Bronchial epithelial cell (primary cell): ENCODE data around the gene PSMA7. TPM values are rescaled to one million over a fixed set of nuclear protein-coding genes. Genes with fewer than 3 reads are reported as not detected.

Experiments used
- DNase-seq: peaks from one replicate; pipeline ENCODE4 v3.0.0-alpha.2; 2010; ENCODE audit warnings: low read depth
- FAIRE-seq: peaks from 2 replicates; lab custom pipeline; 2011; peaks lifted over from hg19 to GRCh38; lab: Jason Lieb, UNC
- H3K27me3 ChIP-seq: 2 replicates; pipeline ENCODE4 v1.5.1; 2011; ENCODE audit warnings: low read length; ENCODE audit not compliant: control insufficient read depth, insufficient read depth
- H3K36me3 ChIP-seq: 2 replicates; pipeline ENCODE4 v1.5.1; 2011; ENCODE audit warnings: low read length; ENCODE audit not compliant: control insufficient read depth, insufficient read depth
- H3K4me3 ChIP-seq: 2 replicates; pipeline ENCODE4 v1.5.1; 2011; ENCODE audit warnings: mild to moderate bottlenecking, low read depth, low read length, control low read depth
- total RNA-seq: library from RNA; depleted of rRNA; stranded (reverse); fragments of >200 nt; gene quantifications from 2 replicates; pipeline ENCODE4 v1.2.1, GENCODE V29; 2014
- TF ChIP-seq, protein P1 (sequence below): IDR thresholded peaks from 2 replicates; pipeline ENCODE4 v1.5.1; 2011; ENCODE audit warnings: mild to moderate bottlenecking, moderate library complexity, low read length, control low read depth, inconsistent platforms; ENCODE audit not compliant: insufficient read depth, severe bottlenecking

PSMA7 gene
- total RNA-seq, 1 donor from 2014 or later = 516 TPM

DNA sequence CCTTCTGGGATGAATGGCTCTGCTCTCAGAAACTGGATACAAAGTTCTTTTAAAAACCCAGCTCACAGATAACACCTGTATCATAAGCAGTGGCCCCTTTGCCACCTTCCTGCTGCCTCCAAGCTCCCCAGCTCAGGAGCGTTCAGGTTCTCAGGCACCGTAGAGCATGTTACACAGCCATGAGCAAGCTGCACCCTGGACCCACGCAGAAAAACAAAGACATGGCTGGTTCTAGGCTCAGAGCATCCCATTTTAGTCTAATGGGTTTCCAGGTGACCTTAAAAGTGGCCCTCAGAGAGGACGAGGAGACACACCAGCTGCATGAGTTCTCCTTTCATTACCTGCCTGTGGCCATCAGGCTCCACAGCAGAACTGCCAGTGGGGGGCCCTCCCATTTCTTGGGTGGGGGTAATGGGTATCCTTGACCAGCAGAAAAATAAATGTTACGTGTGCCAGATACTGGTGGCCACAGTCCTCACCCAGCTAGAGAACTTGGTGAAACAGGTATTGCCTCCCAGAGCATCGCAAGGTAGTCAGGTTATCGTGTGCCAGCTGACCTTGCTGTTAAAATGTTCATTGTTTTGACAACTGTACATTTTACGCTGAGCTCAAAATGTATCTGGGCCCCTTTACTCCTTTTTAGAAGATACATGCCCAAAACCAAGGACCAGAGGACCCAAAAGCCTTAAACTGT, 7.5 kb downstream of the PSMA7 start:
- no peaks in the 10 kb centered on the region for H3K27me3 ChIP-seq
- no peak overlapping the region for H3K4me3 ChIP-seq
- TF ChIP-seq, protein P1, sequence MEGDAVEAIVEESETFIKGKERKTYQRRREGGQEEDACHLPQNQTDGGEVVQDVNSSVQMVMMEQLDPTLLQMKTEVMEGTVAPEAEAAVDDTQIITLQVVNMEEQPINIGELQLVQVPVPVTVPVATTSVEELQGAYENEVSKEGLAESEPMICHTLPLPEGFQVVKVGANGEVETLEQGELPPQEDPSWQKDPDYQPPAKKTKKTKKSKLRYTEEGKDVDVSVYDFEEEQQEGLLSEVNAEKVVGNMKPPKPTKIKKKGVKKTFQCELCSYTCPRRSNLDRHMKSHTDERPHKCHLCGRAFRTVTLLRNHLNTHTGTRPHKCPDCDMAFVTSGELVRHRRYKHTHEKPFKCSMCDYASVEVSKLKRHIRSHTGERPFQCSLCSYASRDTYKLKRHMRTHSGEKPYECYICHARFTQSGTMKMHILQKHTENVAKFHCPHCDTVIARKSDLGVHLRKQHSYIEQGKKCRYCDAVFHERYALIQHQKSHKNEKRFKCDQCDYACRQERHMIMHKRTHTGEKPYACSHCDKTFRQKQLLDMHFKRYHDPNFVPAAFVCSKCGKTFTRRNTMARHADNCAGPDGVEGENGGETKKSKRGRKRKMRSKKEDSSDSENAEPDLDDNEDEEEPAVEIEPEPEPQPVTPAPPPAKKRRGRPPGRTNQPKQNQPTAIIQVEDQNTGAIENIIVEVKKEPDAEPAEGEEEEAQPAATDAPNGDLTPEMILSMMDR = no peak
- peaks cover 60% of the 10 kb centered on the region for H3K36me3 ChIP-seq
- no peak for DNase-seq
- FAIRE-seq = no peak

DNA sequence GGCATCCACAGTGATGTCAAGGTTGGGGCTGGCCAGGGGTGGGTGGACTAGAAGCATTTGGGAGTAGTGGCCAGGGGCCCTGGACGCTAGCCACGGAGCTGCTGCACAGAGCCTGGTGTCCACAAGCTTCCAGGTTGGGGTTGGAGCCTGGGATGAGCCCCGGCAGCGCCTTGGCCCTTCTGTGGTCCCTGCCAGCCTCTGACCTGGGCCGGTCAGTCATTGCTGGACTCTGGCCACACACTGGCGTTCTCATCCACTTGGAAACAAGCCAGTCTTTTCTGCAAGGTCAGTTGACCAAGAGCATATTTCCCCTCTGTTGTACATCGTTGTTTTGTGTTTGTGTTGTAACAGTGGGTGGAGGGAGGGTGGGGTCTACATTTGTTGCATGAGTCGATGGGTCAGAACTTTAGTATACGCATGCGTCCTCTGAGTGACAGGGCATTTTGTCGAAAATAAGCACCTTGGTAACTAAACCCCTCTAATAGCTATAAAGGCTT, 8.4 kb downstream of the PSMA7 start:
- Histone ChIP-seq H3K27me3 (no peaks in the 10 kb centered on the region), H3K4me3 (no peak overlapping the region), H3K36me3 (peaks cover 59% of the 10 kb centered on the region)
- DNase-seq (no peak), FAIRE-seq (no peak)
- TF ChIP-seq, protein P1 = no peak

DNA sequence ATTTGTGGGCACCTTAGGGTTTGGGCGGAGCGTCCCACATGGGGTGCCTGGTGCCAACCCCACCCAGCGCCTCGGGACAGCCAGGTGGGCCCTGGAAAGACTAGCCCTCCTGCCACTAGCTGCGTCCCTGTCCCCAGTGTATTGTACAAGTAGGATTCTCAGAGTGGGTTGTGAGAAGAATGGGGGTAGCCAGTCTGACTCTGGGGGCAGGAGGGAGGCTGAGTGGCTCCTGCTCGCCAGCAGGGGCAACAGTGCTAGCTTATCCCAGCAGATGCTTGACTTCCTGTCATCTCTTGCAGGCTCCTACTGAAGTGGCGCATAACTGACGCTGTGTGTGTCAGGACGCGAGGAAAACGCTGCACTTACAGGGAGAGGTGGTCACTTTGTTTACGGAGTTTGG, 9.3 kb downstream of the PSMA7 start:
- FAIRE-seq (no peak), DNase-seq (no peak)
- Histone ChIP-seq H3K27me3 (no peaks in the 10 kb centered on the region), H3K4me3 (no peak overlapping the region), H3K36me3 (peaks cover 54% of the 10 kb centered on the region)
- TF ChIP-seq, protein P1 = no peak

DNA sequence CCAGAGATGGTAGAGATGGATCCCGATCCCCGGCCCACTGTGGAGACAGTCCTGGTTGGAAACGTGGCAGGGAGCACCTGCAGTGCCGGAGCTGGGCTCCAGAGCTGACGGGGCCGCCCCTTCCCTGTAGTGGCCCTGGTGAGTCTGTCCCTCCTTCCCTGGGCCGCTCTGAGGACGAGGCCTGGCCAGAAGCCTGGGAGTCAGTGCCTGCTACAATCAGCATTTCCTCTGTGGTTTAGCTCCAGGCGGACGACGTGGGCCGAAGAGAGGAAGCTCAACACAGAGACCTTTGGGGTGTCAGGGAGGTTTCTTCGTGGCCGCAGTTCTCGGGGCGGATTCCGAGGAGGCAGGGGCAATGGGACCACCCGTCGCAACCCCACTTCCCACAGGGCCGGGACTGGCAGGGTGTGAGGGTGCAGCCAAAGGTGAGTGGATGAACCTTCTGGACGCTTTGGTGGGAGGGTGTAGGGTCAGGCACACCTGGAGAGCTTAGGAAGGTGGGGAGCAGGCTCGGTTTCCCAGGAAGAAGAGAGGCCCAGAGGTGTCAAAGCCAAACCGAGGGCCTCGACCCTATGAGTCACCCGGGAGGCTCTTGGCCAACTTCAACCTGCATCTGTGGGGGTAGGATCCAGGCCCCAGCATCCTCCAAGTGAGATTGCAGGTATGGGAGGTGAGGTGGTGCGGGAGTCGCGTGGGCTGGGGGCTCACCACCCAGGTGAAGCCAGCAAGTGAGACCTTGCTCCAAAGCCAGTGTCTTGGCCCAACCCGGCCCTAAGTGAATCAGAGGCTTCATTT, 9.9 kb downstream of the PSMA7 start:
- no peaks in the 10 kb centered on the region for H3K27me3 ChIP-seq
- TF ChIP-seq, protein P1 = no peak
- no peak for FAIRE-seq
- DNase-seq = no peak
- H3K4me3 ChIP-seq = no peak overlapping the region
- peaks cover 53% of the 10 kb centered on the region for H3K36me3 ChIP-seq

DNA sequence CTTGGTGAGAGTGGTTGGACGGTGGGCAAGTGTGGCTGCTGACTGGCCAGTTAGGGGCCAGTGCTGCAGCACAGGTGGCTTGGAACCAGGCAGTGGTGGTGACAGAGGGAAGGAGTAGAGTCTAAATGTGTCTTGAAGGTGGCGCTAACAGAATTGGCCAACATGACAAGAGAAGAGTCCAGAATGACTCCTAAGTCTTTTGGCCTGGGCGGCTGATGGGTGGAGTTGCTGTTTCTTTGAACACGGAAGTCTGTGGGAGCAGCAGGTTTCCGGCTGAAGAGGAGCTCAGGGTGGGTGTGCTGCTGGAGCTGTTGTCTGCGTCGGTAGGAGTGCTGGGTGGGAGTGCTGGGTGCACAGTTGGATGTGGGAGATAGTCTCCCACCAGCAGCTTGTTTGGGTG, 10.8 kb downstream of the PSMA7 start:
- peaks cover 52% of the 10 kb centered on the region for H3K36me3 ChIP-seq
- H3K4me3 ChIP-seq = no peak overlapping the region
- no peak for FAIRE-seq

More for the DNA sequence above, 10.8 kb downstream of the PSMA7 start:
- DNase-seq = no peak
- no peaks in the 10 kb centered on the region for H3K27me3 ChIP-seq
- TF ChIP-seq, protein P1 = no peak
